ENCODE data around the gene PRPSAP2.
A peak's percentile ranks its signal among the peaks of the same experiment; 100 is the strongest.

The PRPSAP2 gene

DNA sequence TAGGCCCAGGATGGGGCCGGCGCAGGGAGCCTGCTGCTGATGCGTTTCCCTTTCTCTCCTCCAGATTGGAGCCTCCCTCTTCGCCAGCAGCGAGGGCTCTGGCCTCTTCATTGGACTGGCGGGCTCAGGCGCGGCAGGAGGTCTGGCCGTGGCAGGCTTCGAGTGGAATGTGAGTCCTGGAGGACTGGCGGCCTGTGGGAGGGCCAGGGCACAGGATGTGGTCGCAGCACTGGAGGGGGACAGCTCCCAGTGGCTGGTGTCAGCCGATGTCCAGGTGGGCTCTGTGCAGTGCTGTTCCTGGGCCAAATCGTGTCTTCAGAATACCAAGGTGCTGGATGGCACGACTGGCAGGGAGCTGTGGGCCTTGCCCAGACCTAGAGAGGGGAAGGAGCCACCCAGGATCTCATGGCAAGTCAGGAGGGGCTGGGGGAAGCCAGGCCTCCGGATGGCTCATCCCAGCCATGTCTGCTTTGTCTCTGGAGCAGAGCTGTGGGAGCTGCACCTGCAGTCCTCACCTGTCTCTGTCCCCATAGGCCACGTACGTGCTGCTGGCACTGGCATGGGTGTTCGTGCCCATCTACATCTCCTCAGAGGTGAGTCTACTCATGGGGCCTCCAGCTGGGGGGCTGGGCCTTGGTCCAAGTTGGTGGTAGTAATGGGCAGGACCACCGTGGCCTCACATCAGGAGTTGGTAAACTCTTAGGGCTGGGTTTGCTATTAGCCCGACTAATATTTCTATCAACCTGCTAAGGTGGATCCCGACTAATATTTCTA lies 101.3 kb downstream of the PRPSAP2 start:
- no peak for DNase-seq (ENCODE audit: extremely low spot score, insufficient read length, low read depth)
- no peak for FAIRE-seq

DNA sequence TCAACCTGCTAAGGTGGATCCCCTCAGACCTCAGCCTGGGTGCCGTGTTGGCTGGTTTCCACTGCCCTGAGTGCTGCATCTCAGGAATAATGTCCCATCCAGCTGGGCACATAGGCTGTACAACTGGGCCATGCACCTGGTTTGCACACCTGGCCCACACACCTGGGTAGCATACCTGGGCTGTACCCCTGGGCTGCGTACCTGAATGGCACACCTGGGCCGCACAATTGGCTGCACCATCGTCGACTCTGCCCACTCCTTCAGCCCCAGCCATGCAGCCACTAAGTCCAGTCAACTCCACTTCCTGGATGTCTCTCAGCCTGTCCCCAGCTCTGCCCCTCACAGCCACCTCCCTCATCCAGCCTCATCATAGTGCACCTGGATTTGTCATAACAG lies 101.9 kb downstream of the PRPSAP2 start:
- no peak for DNase-seq (ENCODE audit: extremely low spot score, insufficient read length, low read depth)
- no peak for FAIRE-seq

DNA sequence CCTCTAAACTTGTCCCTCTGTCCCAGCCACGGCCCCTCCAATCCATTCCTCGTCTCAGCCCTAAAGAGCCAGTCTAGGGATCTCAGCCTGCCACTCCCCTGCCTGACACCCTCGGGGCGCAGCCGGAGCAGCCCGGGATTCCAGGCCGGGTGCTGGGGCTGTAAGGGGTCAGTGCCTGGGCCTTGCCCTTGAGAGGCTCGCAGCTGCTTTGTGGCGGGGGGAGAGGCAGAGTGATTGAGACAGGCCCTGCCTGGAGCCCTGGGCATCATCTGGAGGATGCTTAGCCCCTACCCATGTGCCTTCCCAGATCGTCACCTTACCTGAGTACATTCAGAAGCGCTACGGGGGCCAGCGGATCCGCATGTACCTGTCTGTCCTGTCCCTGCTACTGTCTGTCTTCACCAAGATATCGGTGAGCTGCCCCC lies 102.3 kb downstream of the PRPSAP2 start:
- FAIRE-seq (no peak), DNase-seq (ENCODE audit: extremely low spot score, insufficient read length, low read depth) (no peak)

DNA sequence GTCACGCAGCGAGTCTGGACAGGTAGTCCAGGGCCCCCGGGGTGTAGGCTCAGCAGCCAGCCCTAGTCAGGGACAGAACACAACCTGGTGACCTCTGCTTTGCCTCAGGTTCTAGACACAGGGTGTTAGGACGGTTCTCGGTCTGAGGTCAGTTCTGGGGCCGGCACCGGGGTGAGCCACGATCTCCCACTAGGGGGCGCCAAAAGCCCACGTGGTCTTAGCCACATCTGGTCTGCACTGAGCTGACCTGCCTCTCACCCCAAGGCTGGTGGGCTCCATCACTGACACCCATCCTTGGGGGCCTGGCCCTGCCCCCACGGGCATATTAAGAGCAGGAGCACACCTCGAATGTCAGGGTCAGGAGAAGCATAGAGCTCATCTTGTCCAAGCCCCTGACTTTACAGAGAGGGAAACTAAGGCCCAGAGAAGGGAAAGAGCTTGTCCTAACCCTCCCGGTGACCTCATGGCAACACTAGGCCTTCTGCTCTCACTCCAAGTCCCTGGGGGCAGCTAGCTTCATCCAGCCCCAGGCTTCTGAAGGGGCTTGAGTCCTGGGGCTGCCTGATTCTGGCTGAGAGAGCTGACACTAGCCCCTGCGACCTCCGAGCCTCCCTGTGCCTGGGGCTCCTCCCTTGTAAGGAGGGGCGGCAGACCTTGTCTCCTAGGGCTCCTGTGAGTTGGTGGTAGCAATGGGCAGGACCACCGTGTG lies 103.0 kb downstream of the PRPSAP2 start:
- DNase-seq (ENCODE audit: extremely low spot score, insufficient read length, low read depth) (peak; percentile 82), FAIRE-seq (peak; percentile 85)

- FAIRE-seq (no peak), DNase-seq (ENCODE audit: extremely low spot score, insufficient read length, low read depth) (no peak)
These were observed 103.9 kb downstream of the PRPSAP2 start for GRCh38 chr17:18961634-18962493.

DNA sequence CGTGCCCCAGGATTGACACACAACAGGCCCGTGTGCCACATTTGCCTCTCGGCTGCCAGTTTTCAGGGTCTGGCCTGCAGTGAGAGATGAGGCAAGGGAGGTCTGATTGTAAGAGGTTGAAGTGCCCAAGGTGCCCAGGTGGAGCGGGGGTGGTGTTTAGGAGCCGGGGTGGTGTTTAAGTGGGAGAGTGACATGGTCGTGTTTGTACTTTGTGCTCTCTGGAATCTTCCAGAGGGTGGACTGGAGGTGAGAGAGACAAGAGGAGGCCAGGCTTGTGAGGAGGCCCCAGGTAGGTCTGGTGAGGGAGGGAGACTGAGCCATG lies 104.5 kb downstream of the PRPSAP2 start:
- DNase-seq (ENCODE audit: extremely low spot score, insufficient read length, low read depth) (no peak), FAIRE-seq (no peak)

- DNase-seq (ENCODE audit: extremely low spot score, insufficient read length, low read depth) (no peak), FAIRE-seq (no peak)
These were observed 105.4 kb downstream of the PRPSAP2 start for GRCh38 chr17:18963126-18964017.

DNA sequence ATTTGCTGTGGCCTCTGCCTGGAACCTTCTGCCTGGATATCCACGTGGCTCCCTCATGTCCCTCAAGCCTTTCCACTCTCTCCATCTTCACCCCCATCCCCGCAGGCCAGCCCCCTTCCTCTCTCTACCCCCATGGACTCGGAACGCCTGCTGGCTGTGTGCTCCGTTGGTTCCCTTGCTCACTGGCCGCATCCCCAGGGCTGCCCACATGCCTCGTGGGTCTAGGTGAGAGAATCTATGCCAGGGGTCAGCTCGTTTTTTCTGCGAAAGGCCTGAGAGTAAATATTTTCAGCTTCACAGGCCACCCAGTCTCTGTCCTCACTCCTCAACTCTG lies 106.1 kb downstream of the PRPSAP2 start:
- no peak for FAIRE-seq
- DNase-seq (ENCODE audit: extremely low spot score, insufficient read length, low read depth): no peak

DNA sequence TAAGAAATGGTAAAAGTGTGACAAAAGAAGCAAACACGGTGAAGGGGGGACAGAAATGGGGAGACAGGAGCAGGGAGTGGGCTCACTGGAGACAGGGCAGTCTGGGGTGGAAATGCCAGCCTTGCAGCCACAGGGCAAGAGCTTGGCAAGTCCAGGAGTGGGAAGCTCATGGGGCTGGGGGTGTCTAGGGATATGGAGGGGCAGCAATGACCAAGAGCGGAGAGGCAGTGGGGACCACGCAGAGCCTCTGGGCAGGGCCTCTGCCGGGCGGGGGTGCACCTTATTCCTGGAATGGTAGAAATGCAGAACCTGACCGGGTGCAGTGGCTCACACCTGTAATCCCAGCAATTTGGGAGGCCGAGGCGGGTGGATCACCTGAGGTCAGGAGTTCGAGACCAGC lies 106.6 kb downstream of the PRPSAP2 start:
- FAIRE-seq (no peak), DNase-seq (ENCODE audit: extremely low spot score, insufficient read length, low read depth) (no peak)

DNA sequence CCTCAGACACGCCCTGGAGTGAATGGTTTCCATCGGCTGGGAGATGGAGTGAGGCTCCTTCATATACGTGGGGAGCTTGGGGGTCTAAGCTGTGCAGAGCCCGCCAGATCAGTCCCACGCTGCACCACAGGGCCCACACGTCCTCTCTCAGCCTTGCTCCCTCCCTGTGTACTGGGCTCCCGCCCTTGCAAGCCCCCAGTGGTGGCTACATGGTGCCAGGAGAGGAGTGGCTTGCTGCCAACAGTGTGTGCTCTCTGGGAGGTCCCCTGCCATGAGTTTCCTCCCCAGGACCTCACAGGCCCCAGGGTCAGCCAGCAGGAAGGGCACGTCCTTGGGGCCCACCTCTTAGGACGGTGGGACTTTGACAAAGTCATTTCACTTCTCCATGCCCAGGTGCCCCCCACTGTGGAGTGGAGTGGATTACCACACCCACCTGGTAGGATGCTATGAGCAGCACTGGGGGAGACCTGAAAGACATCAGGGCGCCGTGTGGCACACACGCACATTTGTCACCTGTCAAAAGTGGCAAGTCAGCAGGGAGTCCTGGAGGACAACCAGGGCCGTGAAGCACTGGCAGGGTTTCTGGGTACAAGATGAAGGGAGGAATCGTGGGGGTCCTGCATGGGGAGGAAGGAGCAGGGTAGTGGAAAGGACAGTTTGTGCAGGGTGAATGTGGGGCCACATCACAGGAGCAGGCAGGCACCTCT lies 107.8 kb downstream of the PRPSAP2 start:
- DNase-seq (ENCODE audit: extremely low spot score, insufficient read length, low read depth): no peak
- no peak for FAIRE-seq

DNA sequence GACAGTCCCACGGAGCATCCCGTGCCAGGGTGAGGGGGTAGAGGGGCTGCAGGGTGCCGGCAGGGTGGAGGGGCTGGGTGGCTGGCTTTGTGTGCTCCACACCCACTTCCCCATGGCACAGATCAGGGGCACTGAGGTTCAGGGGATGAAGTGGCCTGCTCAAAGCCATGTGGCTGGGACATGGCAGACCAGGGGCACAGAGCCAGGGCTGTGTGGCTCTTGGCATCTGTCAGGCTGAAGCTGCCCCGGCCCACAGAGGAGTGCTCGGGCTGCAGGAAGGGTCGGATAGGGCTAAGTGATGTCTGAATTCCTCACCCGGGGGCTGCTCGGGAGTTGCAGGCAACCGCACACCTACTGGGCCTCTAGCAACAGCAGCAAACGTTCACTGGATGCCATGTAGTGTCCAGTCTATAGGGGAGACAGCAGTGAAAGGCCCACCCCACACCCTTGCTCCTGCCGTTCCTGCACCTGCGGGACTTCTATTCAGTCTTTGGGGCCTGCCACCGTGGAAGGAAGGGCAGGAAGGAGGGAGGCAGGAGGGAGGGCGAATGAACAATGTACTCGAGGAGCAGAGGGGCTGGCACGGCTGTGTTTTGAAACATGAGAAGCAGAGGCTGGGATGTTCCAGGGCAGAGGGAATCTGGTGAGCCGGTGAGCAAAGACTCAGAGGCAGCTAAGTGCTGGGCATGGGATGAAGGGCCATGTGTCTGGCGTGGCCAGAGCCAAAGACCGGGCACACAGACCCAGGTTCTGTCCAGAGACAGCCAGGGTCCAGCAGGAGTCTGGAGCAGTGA lies 109.1 kb downstream of the PRPSAP2 start:
- DNase-seq (ENCODE audit: extremely low spot score, insufficient read length, low read depth) (no peak), FAIRE-seq (no peak)

- FAIRE-seq (no peak), DNase-seq (ENCODE audit: extremely low spot score, insufficient read length, low read depth) (no peak)
These were observed 110.0 kb downstream of the PRPSAP2 start for GRCh38 chr17:18967916-18968315.

GRCh38 chr17:18968345-18968744 lies 110.4 kb downstream of the PRPSAP2 start:
- FAIRE-seq: no peak
- no peak for DNase-seq (ENCODE audit: extremely low spot score, insufficient read length, low read depth)

GRCh38 chr17:18968945-18969887 lies 111.3 kb downstream of the PRPSAP2 start:
- FAIRE-seq (no peak), DNase-seq (ENCODE audit: extremely low spot score, insufficient read length, low read depth) (no peak)

GRCh38 chr17:18970582-18971480 lies 112.9 kb downstream of the PRPSAP2 start:
- FAIRE-seq: no peak

GRCh38 chr17:18971801-18972200 lies 113.9 kb downstream of the PRPSAP2 start:
- no peak for FAIRE-seq
- DNase-seq (ENCODE audit: extremely low spot score, insufficient read length, low read depth): no peak

More at GRCh38 chr17:18970582-18971480, 112.9 kb downstream of the PRPSAP2 start:
- no peak for DNase-seq (ENCODE audit: extremely low spot score, insufficient read length, low read depth)

All from GM18507 (cell line).